GM19193 (cell line): ENCODE measurements around the gene SOAT2.

Source experiments
- POLR2A ChIP-seq: IDR thresholded peaks from 4 replicates; pipeline ENCODE4 v1.6.1; 2011; ENCODE audit not compliant: insufficient read depth, insufficient read length; ENCODE audit errors: extremely low read depth

SOAT2 gene

GRCh38 chr12:53133722-53134121 is 30.4 kb downstream of the SOAT2 start:
- TF ChIP-seq POLR2A = no peak

- no peak for TF ChIP-seq POLR2A
These were observed 40.1 kb downstream of the SOAT2 start for GRCh38 chr12:53143355-53143754.

GRCh38 chr12:53145383-53146260 is 42.3 kb downstream of the SOAT2 start:
- no peak for TF ChIP-seq POLR2A

- TF ChIP-seq POLR2A = no peak
These were observed 43.9 kb downstream of the SOAT2 start for GRCh38 chr12:53147181-53147580.

GRCh38 chr12:53147653-53148052 is 44.4 kb downstream of the SOAT2 start:
- TF ChIP-seq POLR2A = no peak

GRCh38 chr12:53151039-53151438 is 47.8 kb downstream of the SOAT2 start:
- TF ChIP-seq POLR2A = no peak

GRCh38 chr12:53152390-53152789 is 49.1 kb downstream of the SOAT2 start:
- no peak for TF ChIP-seq POLR2A

GRCh38 chr12:53159195-53159839 is 56.0 kb downstream of the SOAT2 start:
- TF ChIP-seq POLR2A = no peak

- TF ChIP-seq POLR2A = no peak
These were observed 56.7 kb downstream of the SOAT2 start for GRCh38 chr12:53160000-53160399.

GRCh38 chr12:53160673-53161072 is 57.4 kb downstream of the SOAT2 start:
- TF ChIP-seq POLR2A = no peak

- TF ChIP-seq POLR2A = no peak
These were observed 58.0 kb downstream of the SOAT2 start for GRCh38 chr12:53161119-53161911.

GRCh38 chr12:53166837-53167236 is 63.6 kb downstream of the SOAT2 start:
- no peak for TF ChIP-seq POLR2A

- no peak for TF ChIP-seq POLR2A
These were observed 66.4 kb downstream of the SOAT2 start for GRCh38 chr12:53169644-53170043.

- TF ChIP-seq POLR2A = no peak
These were observed 66.9 kb downstream of the SOAT2 start for GRCh38 chr12:53170215-53170614.

GRCh38 chr12:53170876-53171724 is 67.8 kb downstream of the SOAT2 start:
- TF ChIP-seq POLR2A = no peak

GRCh38 chr12:53171725-53172329 is 68.5 kb downstream of the SOAT2 start:
- TF ChIP-seq POLR2A = no peak
